IgD-negative memory B cell (primary cell): ENCODE data around the gene TRIM27. TPM values are rescaled to one million over a fixed set of nuclear protein-coding genes. Genes with fewer than 3 reads are reported as not detected.
"Not testable (repeated sequence)": the region's sequence is repeated elsewhere in the genome, so short reads cannot be mapped to it uniquely, and the experiment has no call there.

Experiments used
- H3K27ac Mint-ChIP-seq, 3 donors: one replicate each; pipeline ENCODE4 v1.8.0; 2020 to 2022; ENCODE audit warnings: mild to moderate bottlenecking in 3 of 3, mixed read lengths in 3 of 3, moderate library complexity in 1 of 3
- H3K27me3 Mint-ChIP-seq: one replicate; pipeline ENCODE4 v1.8.0; 2021; ENCODE audit warnings: mixed read lengths
- H3K36me3 Mint-ChIP-seq: one replicate; pipeline ENCODE4 v1.8.0; 2020; ENCODE audit warnings: mild to moderate bottlenecking, mixed read lengths
- H3K4me1 Mint-ChIP-seq, 3 donors: one replicate each; pipeline ENCODE4 v1.8.0; 2020 to 2022; ENCODE audit warnings: mixed read lengths in 3 of 3, mild to moderate bottlenecking in 1 of 3
- H3K4me3 Mint-ChIP-seq, 4 donors: one replicate each; pipeline ENCODE4 v1.8.0; 2020 to 2022; ENCODE audit warnings: mild to moderate bottlenecking in 4 of 4, mixed read lengths in 4 of 4, moderate library complexity in 3 of 4
- H3K9me3 Mint-ChIP-seq, 3 donors: one replicate each; pipeline ENCODE4 v1.8.0; 2020 to 2021; ENCODE audit warnings: mixed read lengths in 3 of 3, mild to moderate bottlenecking in 1 of 3
- polyA plus RNA-seq: library from polyadenylated mRNA; unstranded; fragments of 300-500 nt; fragmentation: Illumina TruSeq; gene quantifications from one replicate; pipeline ENCODE4 v1.2.3, GENCODE V29; 2021

TRIM27 gene
- polyA plus RNA-seq, 1 donor from 2014 or later: 60.1 TPM

- peaks cover 12 to 17% (median 16%) of the 10 kb centered on the region in 3 donors for H3K4me1 Mint-ChIP-seq
- peak overlapping the region; percentile 94 to 100 (median 99) for H3K4me3 Mint-ChIP-seq
- peaks cover 0 to 2% (median 0%) of the 10 kb centered on the region in 3 donors for H3K9me3 Mint-ChIP-seq
- peaks cover 6% of the 10 kb centered on the region for H3K27me3 Mint-ChIP-seq
- H3K36me3 Mint-ChIP-seq: peaks cover 4% of the 10 kb centered on the region
- H3K27ac Mint-ChIP-seq: peak overlapping the region; percentile 99 to 100 (median 100)
Observed at GRCh38 chr6:28895131-28895812, 28.5 kb downstream of the TRIM27 start.

- Mint-ChIP-seq H3K27ac (peak overlapping the region in 1 of 3 donors; percentile 36), H3K27me3 (peaks cover 6% of the 10 kb centered on the region), H3K4me3 (peak overlapping the region in 2 of 4 donors; percentile 17 to 65), H3K4me1 (peaks cover 9 to 16% (median 9%) of the 10 kb centered on the region in 3 donors), H3K9me3 (peaks cover 0 to 2% (median 0%) of the 10 kb centered on the region in 3 donors), H3K36me3 (peaks cover 4% of the 10 kb centered on the region)
Observed at GRCh38 chr6:28893172-28893799, 30.5 kb downstream of the TRIM27 start.

DNA sequence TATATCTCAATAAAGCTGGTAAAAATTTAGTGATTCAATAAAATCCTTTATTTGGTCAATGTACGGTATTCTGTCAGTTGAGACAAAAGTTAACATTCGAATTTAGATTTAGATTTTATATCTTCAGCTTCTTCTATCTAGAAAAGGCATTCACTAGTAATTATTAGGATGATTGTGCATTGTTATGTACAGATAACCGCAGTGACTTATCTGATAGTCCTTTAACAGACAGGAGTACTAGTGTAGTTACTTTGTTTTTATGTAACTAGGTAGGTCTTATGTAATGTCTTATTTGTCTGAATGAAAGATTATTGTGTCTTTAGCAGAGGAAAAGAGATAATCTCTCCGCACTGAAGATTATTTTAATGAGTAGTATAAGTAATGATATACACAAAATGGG, 31.3 kb downstream of the TRIM27 start:
- Mint-ChIP-seq H3K9me3 (peaks cover 0 to 2% (median 0%) of the 10 kb centered on the region in 3 donors), H3K27me3 (peaks cover 6% of the 10 kb centered on the region), H3K4me3 (peak overlapping the region in 1 of 4 donors; percentile 11), H3K27ac (no peak overlapping the region), H3K4me1 (peaks cover 6 to 16% (median 9%) of the 10 kb centered on the region in 3 donors), H3K36me3 (peaks cover 4% of the 10 kb centered on the region)

DNA sequence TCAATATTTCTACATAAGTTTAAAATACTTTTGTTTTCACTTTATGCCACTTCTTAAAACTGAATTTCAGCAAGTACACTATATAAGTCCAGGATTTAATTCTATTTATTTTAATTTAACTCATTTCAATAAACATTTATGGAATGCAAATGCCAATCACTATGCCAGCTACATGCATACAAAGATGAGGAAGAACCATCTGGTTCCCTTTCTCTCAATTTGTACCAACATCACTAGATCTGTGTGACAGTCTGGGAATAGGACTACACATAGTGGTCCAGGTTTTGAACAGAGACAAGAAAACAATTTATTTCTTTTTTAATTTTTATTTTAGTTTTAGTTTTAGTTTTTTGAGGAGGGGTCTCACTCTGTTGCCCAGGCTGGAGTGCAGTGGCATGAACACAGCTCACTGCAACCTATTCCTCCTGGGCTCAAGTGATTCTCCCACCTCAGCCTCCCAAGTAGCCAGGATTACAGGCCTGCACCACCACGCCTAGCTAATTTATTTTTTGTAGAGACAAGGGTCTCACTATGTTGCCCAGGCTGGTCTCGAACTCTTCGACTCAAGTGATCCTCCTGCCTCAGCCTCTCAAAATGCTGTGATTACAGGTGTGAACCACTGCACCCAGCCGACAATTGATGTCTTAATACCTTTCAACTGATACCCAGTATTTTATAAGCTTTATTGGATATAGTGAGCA, 35.8 kb downstream of the TRIM27 start:
- peaks cover 0 to 8% (median 0%) of the 10 kb centered on the region in 3 donors for H3K9me3 Mint-ChIP-seq
- no peaks in the 10 kb centered on the region for H3K36me3 Mint-ChIP-seq
- peaks cover 0 to 9% (median 7%) of the 10 kb centered on the region in 3 donors for H3K4me1 Mint-ChIP-seq
- H3K27me3 Mint-ChIP-seq: peaks cover 20% of the 10 kb centered on the region
- no peak overlapping the region for H3K27ac Mint-ChIP-seq
- H3K4me3 Mint-ChIP-seq: no peak overlapping the region

- Mint-ChIP-seq H3K27ac (no peak overlapping the region), H3K4me3 (peak overlapping the region in 1 of 4 donors; percentile 65), H3K9me3 (peaks cover 0 to 8% (median 0%) of the 10 kb centered on the region in 3 donors), H3K27me3 (peaks cover 26% of the 10 kb centered on the region), H3K36me3 (no peaks in the 10 kb centered on the region), H3K4me1 (peaks cover 5 to 13% (median 11%) of the 10 kb centered on the region in 3 donors)
Observed at GRCh38 chr6:28886079-28886439, 37.7 kb downstream of the TRIM27 start.

DNA sequence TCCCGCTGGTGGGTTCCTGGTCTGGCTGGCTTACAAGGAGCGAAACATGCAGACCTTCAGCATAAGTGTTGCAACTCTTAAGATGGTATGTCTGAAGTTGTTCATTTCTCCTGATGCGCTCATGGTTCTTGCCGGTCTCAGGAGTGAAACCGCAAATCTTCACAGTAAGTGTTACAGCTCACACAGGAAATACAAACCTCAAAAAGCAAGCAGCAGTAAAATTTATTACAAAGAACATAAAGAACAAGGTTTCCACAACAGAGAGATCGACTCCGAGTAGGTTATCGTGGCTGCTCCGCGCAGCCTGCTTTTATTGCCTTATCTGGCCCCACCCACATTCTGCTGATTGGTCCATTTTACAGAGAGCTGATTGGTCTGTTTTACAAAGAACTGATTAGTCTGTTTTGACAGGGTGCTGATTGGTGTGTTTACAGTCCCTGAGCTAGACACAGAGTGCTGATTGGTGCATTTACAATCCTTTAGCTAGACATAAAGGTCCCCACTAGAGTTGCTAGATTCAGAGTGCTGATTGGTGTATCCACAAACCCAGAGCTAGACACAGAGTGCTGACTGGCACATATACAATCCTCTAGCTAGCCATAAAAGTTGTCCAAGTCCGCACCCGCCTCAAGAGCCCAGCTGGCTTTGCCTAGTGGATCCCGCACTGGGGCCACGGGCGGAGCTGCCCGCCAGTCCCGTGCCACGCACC, 39.2 kb downstream of the TRIM27 start:
- H3K36me3 Mint-ChIP-seq: no peaks in the 10 kb centered on the region
- peaks cover 35% of the 10 kb centered on the region for H3K27me3 Mint-ChIP-seq
- peak overlapping the region; percentile 1 to 43 (median 4) for H3K4me3 Mint-ChIP-seq
- H3K4me1 Mint-ChIP-seq: peaks cover 7 to 18% (median 16%) of the 10 kb centered on the region in 3 donors
- peaks cover 0 to 8% (median 2%) of the 10 kb centered on the region in 3 donors for H3K9me3 Mint-ChIP-seq
- peak overlapping the region in 1 of 3 donors; percentile 4 for H3K27ac Mint-ChIP-seq

- Mint-ChIP-seq H3K4me1 (peaks cover 7 to 18% (median 16%) of the 10 kb centered on the region in 3 donors), H3K36me3 (no peaks in the 10 kb centered on the region), H3K4me3 (peak overlapping the region; percentile 30 to 88 (median 76)), H3K27ac (peak overlapping the region; percentile 1 to 84 (median 78)), H3K27me3 (peaks cover 56% of the 10 kb centered on the region), H3K9me3 (peaks cover 0 to 6% (median 2%) of the 10 kb centered on the region in 3 donors)
Observed at GRCh38 chr6:28880894-28881780, 42.6 kb downstream of the TRIM27 start.

- H3K4me1 Mint-ChIP-seq: peaks cover 7 to 18% (median 16%) of the 10 kb centered on the region in 3 donors
- H3K27ac Mint-ChIP-seq: peak overlapping the region; percentile 1 to 84 (median 78)
- H3K4me3 Mint-ChIP-seq: peak overlapping the region; percentile 30 to 88 (median 76)
- H3K36me3 Mint-ChIP-seq: no peaks in the 10 kb centered on the region
- peaks cover 54% of the 10 kb centered on the region for H3K27me3 Mint-ChIP-seq
- H3K9me3 Mint-ChIP-seq: peaks cover 0 to 3% (median 2%) of the 10 kb centered on the region in 3 donors
Observed at GRCh38 chr6:28880519-28880893, 43.3 kb downstream of the TRIM27 start.

DNA sequence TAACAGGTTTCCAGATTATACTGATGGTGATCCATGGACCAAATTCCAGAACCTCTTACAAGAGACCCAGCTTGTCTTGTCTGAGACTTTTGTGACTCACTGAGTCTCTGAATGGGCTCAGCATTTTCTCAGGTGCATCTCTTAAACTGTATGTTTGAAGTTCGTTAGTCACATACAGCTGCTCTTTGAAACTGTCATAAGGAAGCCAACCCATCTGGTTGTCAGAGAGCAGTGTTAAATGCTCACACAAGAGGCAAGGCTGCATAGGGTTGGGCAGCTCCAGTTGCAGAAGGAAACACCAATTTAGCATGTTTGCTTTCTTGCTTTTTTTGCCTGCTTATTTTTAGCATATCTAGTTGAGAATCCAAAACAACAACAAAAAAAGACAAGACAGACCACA, 47.1 kb downstream of the TRIM27 start:
- Mint-ChIP-seq H3K36me3 (no peaks in the 10 kb centered on the region), H3K9me3 (peaks cover 0 to 2% (median 0%) of the 10 kb centered on the region in 3 donors), H3K4me1 (peaks cover 7 to 9% (median 9%) of the 10 kb centered on the region in 3 donors), H3K27ac (no peak overlapping the region), H3K4me3 (no peak overlapping the region), H3K27me3 (peaks cover 50% of the 10 kb centered on the region)

GRCh38 chr6:28875191-28875747, 48.5 kb downstream of the TRIM27 start:
- Mint-ChIP-seq H3K9me3 (no peaks in the 10 kb centered on the region), H3K27ac (no peak overlapping the region), H3K36me3 (no peaks in the 10 kb centered on the region), H3K4me3 (peak overlapping the region in 1 of 4 donors; percentile 6), H3K4me1 (no peaks in the 10 kb centered on the region), H3K27me3 (peaks cover 37% of the 10 kb centered on the region)

GRCh38 chr6:28872157-28872817, 51.5 kb downstream of the TRIM27 start:
- H3K9me3 Mint-ChIP-seq, H3K4me1 Mint-ChIP-seq, H3K36me3 Mint-ChIP-seq, H3K27ac Mint-ChIP-seq, H3K4me3 Mint-ChIP-seq: not testable (repeated sequence)
- H3K27me3 Mint-ChIP-seq: peaks cover 22% of the 10 kb centered on the region

DNA sequence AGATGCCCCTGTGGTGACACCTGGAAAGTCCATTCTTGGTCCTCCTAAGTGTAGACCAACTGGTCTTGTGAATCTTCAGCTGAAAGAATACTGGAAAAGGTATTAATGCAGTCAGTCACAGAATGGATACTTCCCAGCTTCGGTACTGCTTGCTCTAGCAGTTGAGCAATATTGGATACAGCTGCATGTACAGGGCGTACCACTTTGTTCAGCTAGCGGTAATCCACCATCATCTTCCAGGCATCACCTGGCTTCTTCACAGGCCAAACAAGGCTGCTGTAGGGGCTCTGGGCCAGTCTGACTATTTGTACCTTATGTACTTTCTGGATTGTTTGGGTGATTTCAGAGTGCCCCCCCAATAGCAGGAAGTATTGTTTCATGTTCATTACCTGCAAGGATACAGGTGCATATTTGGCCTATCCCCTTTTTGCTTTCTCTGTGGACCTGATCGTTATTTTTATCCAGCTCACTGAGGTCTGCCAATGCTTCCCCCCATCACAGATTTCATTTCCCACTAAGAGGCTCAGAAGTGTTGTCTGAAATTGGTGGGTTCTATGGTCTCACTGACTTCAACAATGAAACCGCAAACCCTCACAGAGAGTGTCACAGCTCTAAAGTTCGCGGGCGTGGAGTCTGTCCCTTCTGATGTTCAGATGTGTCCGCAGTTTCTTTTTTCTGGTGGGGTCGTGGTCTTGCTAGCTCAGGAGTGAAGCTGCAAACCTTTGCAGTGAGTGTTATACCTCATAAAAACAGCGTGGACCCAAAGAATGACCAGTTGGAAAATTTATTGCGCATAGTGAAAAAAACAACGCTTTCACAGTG, 52.2 kb downstream of the TRIM27 start:
- H3K4me1 Mint-ChIP-seq: peaks cover 0 to 4% (median 2%) of the 10 kb centered on the region in 3 donors
- no peaks in the 10 kb centered on the region for H3K9me3 Mint-ChIP-seq
- no peaks in the 10 kb centered on the region for H3K36me3 Mint-ChIP-seq
- no peak overlapping the region for H3K27ac Mint-ChIP-seq
- H3K27me3 Mint-ChIP-seq: peaks cover 18% of the 10 kb centered on the region
- no peak overlapping the region for H3K4me3 Mint-ChIP-seq
